ENCODE data around the gene DGKA. TPM values are rescaled to one million over a fixed set of nuclear protein-coding genes. Genes with fewer than 3 reads are reported as not detected.

Gene DGKA
- total and polyA plus RNA-seq, 2 of the 13 experiments (the other 11 are each of a cell fraction or from before 2014, with no cell fraction given), result 2.4 to 5.4 TPM

DNA sequence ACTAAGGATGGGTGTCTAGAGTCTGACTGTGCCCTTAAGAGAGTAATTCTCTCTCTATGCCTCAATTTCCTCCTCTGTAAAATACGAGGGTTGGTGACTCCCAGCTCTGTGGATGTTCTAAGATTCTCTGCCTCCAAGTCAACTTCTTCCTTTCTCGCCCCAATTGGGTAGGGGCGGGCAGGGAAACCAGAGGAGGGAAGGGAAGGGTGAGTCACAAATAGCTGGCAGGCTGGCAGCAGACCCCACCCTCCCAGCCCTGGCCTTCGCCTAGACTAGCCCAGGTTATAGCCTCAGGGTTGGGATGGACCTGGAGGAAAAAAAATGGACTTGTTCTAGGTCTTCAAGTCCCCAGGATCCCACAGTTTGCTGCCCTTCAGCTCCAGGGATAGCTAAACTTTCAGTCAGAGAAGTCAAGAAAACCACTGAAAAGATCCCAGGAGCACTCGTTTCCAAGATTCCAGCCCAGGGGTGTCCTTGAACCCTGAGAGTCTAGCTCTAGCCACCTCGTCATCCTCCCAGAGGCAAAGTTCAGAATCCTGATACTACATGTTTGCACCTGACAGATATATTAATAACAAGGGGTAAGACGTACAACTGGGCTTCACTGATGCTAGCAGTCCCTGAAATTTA is 2.3 kb downstream of the DGKA start:
- CTCF ChIA-PET (ENCODE audit: low intra/inter-chr PET ratio, low total read pairs), result no interaction called here
- FAIRE-seq, result no peak

More for the DNA sequence above, 2.3 kb downstream of the DGKA start:
- no peak overlapping the region for H3K9ac ChIP-seq (ENCODE audit: insufficient read depth, low read depth, low read length)
- peak overlapping the region; percentile 97 for H3K4me2 ChIP-seq (ENCODE audit: low read depth, low read length)
- peaks cover 0 to 11% of the 10 kb centered on the region in 2 experiments; a peak in 1 of 5 replicates for H3K27me3 ChIP-seq (ENCODE audit: control insufficient read depth in 1 of 2, insufficient read depth in 2 of 2, low read length in 2 of 2)
- no TSS peak for BruUV-seq (replicated peaks)
- TF ChIP-seq ZNF10 (CRISPR knock-in tag; IDR thresholded peaks at IDR 0.05; ENCODE audit: borderline replicate concordance, low read depth) (no peak), YY1 (IDR thresholded peaks at IDR 0.05; ENCODE audit: insufficient read depth, insufficient replicate concordance, low read depth, low read length) (no peak), FOSL2 (CRISPR knock-in tag; IDR thresholded peaks at IDR 0.05) (0 out of 2 replicates have a peak, but pooled peaks have one; percentile 9), MBD4 (IDR thresholded peaks at IDR 0.05; ENCODE audit: borderline replicate concordance, low read length) (no peak), HNF4A (CRISPR knock-in tag; IDR thresholded peaks at IDR 0.05) (no peak)
- TF ChIP-seq, protein P1, sequence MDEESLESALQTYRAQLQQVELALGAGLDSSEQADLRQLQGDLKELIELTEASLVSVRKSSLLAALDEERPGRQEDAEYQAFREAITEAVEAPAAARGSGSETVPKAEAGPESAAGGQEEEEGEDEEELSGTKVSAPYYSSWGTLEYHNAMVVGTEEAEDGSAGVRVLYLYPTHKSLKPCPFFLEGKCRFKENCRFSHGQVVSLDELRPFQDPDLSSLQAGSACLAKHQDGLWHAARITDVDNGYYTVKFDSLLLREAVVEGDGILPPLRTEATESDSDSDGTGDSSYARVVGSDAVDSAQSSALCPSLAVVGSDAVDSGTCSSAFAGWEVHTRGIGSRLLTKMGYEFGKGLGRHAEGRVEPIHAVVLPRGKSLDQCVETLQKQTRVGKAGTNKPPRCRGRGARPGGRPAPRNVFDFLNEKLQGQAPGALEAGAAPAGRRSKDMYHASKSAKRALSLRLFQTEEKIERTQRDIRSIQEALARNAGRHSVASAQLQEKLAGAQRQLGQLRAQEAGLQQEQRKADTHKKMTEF (CRISPR knock-in tag; IDR thresholded peaks at IDR 0.05), result no peak
- no peaks in the 10 kb centered on the region for H3K79me2 ChIP-seq (ENCODE audit: insufficient read depth, low read length)
- POLR2A ChIA-PET, result interaction anchor here (2.0 to 10.5 kb wide), 3 partner anchors 40 to 116 kb away, joined by 11 to 108 read pairs (median 20); partner anchors contain the start of genes DNAJC14, ORMDL2, RAB5B and SARNP
- ATAC-seq, result no peak
- 39% methylated on average over 6 of the region's 7 CpGs for WGBS (ENCODE audit: low lambda C conversion rate)
- peak overlapping the region in 1 of 3 experiments; percentile 70; a peak in 1 of 6 replicates for H3K4me3 ChIP-seq (replicated peaks in 1 of 3; ENCODE audit: insufficient read depth in 1 of 3, low read depth in 2 of 3, low read length in 3 of 3)
- no peak for DNase-seq (ENCODE audit: low spot score)
- intact Hi-C loops (cut with micrococcal nuclease; ENCODE audit: unreplicated experiment) (loop anchor here (5.0 kb wide), 1 partner anchor 196 kb away; no protein-coding TSS in a partner anchor), in situ Hi-C loops (cut with HindIII; ENCODE audit: extremely low pct_ligation_motif_present, low pct_unique_long_range_greater_than_20kb) (no loop called here)
- H3K9me3 ChIP-seq (ENCODE audit: low read length), result no peaks in the 10 kb centered on the region
- H2AFZ ChIP-seq (ENCODE audit: low read length), result no peak overlapping the region
- peaks cover 49% of the 10 kb centered on the region for H3K4me1 ChIP-seq (ENCODE audit: insufficient read depth, low read length)
- no peaks in the 10 kb centered on the region for H3K36me3 ChIP-seq (replicated peaks in 1 of 2; ENCODE audit: control insufficient read depth in 1 of 2, insufficient read depth in 2 of 2, low read length in 2 of 2)
- no peaks in the 10 kb centered on the region for H4K20me1 ChIP-seq (ENCODE audit: insufficient read depth, low read length)
- no peak overlapping the region for H3K27ac ChIP-seq (ENCODE audit: extremely low read length, insufficient read depth, low read length)
